GM12873 (cell line): ENCODE results near the gene SUPT4H1.

Source experiments
- CTCF ChIP-seq: IDR thresholded peaks from 2 replicates; pipeline ENCODE4 v1.5.1; 2012; ENCODE audit warnings: low read depth, mild to moderate bottlenecking, moderate library complexity, low read length, control low read depth; ENCODE audit not compliant: insufficient read depth; ENCODE audit errors: missing control alignments

Gene SUPT4H1

DNA sequence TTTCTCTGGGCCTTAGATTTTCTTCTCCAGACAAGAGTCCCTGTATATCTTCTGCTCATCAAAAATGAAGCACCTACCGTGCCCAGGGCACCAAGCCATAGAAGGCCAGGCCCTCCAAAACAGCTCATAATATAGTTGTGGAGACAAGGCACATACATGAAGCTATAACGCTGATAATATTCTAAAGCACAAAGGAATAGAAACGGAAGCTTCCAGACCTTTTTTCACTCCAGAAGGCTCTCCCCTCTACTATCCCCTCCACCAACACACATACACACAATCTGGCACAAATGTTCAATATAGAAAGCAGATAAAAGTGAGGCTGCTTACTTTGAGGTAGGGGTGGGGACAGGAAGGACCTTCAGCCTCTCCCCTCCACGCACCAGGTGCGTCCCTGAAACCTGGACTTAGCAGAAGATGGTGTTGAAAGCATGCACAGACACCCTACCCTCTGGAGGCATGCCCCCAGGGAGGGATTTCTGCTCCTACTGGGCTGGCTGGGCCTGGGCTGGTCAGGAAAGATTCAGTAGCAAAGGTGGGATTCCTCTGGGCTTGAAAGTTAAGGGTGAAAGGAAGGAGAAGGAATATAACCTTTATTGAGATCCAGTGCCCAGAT, 14.1 kb upstream of the SUPT4H1 start:
- TF ChIP-seq CTCF = no peak

DNA sequence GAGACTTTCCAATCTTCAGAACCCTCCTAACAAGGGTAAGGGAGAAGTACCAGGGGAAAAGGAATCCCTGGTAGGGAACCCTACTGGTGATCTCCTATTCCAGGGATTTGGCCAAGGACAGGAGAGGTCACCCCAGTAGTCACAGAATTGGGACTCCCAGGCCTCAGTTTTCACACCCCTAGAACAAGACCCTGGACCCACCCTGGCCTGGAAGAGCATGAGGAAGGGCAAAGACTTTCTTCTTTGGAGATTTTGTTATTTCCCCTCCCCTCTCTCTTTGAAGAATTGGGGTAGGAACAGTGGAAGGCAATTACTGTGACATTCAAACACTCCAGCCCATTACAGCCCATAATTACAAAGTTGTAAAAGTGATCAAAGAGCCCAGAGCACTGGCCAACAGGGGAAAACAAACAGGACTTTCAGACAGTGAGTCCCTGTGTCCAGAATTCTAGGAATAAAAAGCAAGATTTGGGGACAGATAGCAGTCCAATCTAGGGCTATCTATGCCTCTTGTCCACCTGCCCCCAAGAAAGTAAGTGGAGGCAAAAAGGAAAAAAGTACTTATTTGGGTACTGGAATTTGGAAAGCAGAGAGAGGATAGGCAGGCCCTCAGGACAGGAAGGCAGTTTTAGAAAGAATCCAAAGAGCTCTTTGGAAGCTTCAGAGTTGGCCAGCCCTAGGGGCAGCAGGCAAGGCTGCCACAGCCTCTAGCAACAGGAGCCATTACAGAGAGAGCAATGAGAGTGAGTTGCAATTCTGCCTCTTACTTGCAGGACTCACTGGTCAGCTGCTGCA, 13.4 kb upstream of the SUPT4H1 start:
- TF ChIP-seq CTCF = no peak

DNA sequence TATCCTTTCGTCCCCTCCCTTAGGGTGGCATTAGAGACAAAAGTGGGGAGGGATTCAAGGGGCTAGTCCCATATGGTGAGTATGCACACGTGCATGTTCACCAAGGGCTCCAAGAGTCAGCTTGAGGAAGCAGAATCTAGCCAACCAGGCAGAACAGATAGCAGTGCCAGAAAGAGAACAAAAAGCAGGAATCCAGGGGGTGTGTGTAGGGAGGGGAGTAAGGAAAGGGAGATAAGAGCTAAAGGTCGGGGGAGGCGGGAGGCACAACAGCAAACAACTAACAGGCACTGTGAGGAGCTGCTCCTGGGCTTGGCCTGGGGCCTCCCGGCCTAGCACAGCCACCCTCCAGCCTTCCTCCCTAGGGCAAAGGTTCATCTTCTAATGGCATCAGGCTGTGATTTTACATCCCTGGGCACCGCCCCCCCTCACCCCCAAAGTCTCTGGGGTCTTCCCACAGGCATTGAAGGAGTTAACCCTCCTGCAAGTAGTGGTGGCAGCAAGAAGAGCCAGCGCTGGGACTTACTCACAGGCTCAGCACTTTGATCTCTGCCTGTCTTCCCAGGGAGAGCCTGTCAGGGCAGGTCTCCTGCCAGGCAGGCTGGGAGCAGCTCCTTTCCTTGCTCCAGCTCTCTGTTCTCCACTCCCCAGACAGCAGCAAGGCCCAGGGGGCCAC, 12.4 kb upstream of the SUPT4H1 start:
- no peak for TF ChIP-seq CTCF

DNA sequence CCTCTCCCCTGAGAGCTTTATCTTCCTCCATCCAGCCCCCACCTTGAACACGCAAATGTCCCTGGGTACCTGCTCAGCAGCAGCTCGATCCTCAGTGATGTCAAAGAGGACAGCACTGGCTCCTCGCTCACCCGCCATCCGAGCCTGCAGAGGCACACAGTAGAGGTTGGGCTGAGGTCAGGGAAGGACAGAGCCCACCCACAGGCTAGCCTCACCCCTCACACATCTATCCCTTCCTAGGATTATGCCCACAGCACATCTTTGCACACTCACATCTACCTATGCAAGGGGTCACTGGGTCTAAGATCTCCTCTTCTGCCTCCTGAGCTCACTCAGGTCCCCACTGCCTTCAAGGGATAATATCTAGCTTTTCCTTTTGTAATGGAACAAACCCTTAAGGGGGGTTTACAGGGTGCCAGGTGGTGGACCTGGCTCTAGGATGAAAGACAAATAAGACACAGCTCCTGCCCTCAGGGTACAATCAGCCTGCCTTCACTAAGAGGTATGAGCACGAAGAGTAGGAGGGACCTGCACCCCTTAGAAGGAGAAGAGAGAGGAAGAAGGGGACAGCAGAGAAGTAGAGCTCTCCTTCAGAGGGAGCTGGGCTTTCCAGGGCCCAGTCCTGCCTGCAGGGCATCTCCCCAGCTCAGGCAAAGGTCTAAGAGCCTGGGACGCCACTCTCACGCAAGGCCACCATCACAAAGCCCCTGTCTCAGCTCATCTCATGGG, 11.6 kb upstream of the SUPT4H1 start:
- TF ChIP-seq CTCF = no peak

- TF ChIP-seq CTCF = no peak
Measured at GRCh38 chr17:58362368-58363014, 10.5 kb upstream of the SUPT4H1 start.

- TF ChIP-seq CTCF = no peak
Measured at GRCh38 chr17:58360296-58361063, 8.5 kb upstream of the SUPT4H1 start.
